HEK293 (cell line): ENCODE data around the gene TBC1D12.

Source experiments
- CTCF ChIA-PET: fragments of 350-600 bp; formaldehyde crosslinking; extraction: SDS; loops from one replicate; lab custom pipeline; 2021; ENCODE audit warnings: antibody characterized with exemption; lab: Yijun Ruan, JAX
- POLR2A ChIA-PET: fragments of 300-600 bp; formaldehyde crosslinking; extraction: SDS; loops from one replicate; lab custom pipeline; 2020; ENCODE audit warnings: antibody characterized with exemption, inconsistent platforms; lab: Yijun Ruan, JAX
- H3K27ac ChIP-seq: fragments of 200-500 bp; sonication (Bioruptor generic); 2 replicates; pipeline ENCODE4 v1.5.1; 2014; ENCODE audit warnings: low read depth, low read length, control low read depth, inconsistent platforms; ENCODE audit errors: extremely low read depth
- H3K36me3 ChIP-seq, 2 experiments: fragments of 200-500 bp in 1 of 2; sonication (Bioruptor generic) in 1 of 2; 1 replicate in 1 of 2; 2 replicates in 1 of 2; pipeline ENCODE4 v1.5.1; 2014 to 2017; ENCODE audit warnings: inconsistent platforms in 2 of 2, low read length in 2 of 2; ENCODE audit not compliant: control insufficient read depth in 2 of 2, insufficient read depth in 1 of 2
- H3K4me1 ChIP-seq: fragments of 200-500 bp; sonication (Bioruptor generic); 2 replicates; pipeline ENCODE4 v1.5.1; 2014; ENCODE audit warnings: mild to moderate bottlenecking, low read length, inconsistent platforms; ENCODE audit not compliant: control insufficient read depth, insufficient read depth
- H3K4me3 ChIP-seq: 2 replicates; pipeline ENCODE4 v1.5.1; 2011; ENCODE audit warnings: low read depth, mild to moderate bottlenecking, control low read depth, low read length, moderate library complexity
- H3K9me3 ChIP-seq: fragments of 200-500 bp; sonication (Bioruptor generic); 2 replicates; pipeline ENCODE4 v1.5.1; 2014; ENCODE audit warnings: low read depth, low read length, inconsistent platforms; ENCODE audit not compliant: control insufficient read depth, insufficient read depth
- GFI1B ChIP-seq: fragments of 450-650 bp; formaldehyde crosslinking; IDR thresholded peaks from 2 replicates; pipeline ENCODE4 v1.5.1; 2016; ENCODE audit warnings: missing biosample characterization, missing genetic modification characterization
- GLI2 ChIP-seq: fragments of 450-650 bp; formaldehyde crosslinking; IDR thresholded peaks from 2 replicates; pipeline ENCODE4; 2017; ENCODE audit warnings: missing biosample characterization, missing genetic modification characterization, low read depth, borderline replicate concordance
- SCRT2 ChIP-seq: fragments of 450-650 bp; formaldehyde crosslinking; IDR thresholded peaks from 2 replicates; pipeline ENCODE4 v1.5.1; 2016; ENCODE audit warnings: missing biosample characterization, missing genetic modification characterization
- SP3 ChIP-seq: fragments of 450-650 bp; formaldehyde crosslinking; IDR thresholded peaks from 2 replicates; pipeline ENCODE4 v1.5.1; 2016; ENCODE audit warnings: missing biosample characterization, missing genetic modification characterization
- YY2 ChIP-seq: fragments of 450-650 bp; formaldehyde crosslinking; IDR thresholded peaks from 2 replicates; pipeline ENCODE4 v1.5.1; 2016; ENCODE audit warnings: missing biosample characterization, missing genetic modification characterization
- ZBTB21 ChIP-seq: fragments of 450-650 bp; formaldehyde crosslinking; IDR thresholded peaks from 2 replicates; pipeline ENCODE4 v1.5.1; 2017; ENCODE audit warnings: missing biosample characterization, missing genetic modification characterization
- ZNF121 ChIP-seq: fragments of 450-650 bp; formaldehyde crosslinking; IDR thresholded peaks from 2 replicates; pipeline ENCODE4 v1.5.1; 2016; ENCODE audit warnings: missing biosample characterization, missing genetic modification characterization
- ZNF140 ChIP-seq: fragments of 450-650 bp; formaldehyde crosslinking; IDR thresholded peaks from 2 replicates; pipeline ENCODE4 v1.5.1; 2016; ENCODE audit warnings: missing biosample characterization, missing genetic modification characterization
- ZNF302 ChIP-seq: fragments of 450-650 bp; formaldehyde crosslinking; IDR thresholded peaks from 2 replicates; pipeline ENCODE4 v1.5.1; 2016; ENCODE audit warnings: missing biosample characterization, missing genetic modification characterization, low read depth
- ZNF354C ChIP-seq: fragments of 450-650 bp; formaldehyde crosslinking; IDR thresholded peaks from 2 replicates; pipeline ENCODE4 v1.5.1; 2016; ENCODE audit warnings: missing biosample characterization, missing genetic modification characterization, low read depth, borderline replicate concordance
- ZNF37A ChIP-seq: fragments of 450-650 bp; IDR thresholded peaks from 2 replicates; pipeline ENCODE4 v1.5.1; 2018; ENCODE audit warnings: missing biosample characterization, missing genetic modification characterization
- ZNF558 ChIP-seq: fragments of 450-650 bp; formaldehyde crosslinking; IDR thresholded peaks from 2 replicates; pipeline ENCODE4 v1.5.1; 2016; ENCODE audit warnings: missing biosample characterization, missing genetic modification characterization
- ZNF561 ChIP-seq: fragments of 450-650 bp; IDR thresholded peaks from 2 replicates; pipeline ENCODE4 v1.5.1; 2018; ENCODE audit warnings: missing biosample characterization, missing genetic modification characterization, borderline replicate concordance
- ZNF792 ChIP-seq: fragments of 450-650 bp; formaldehyde crosslinking; IDR thresholded peaks from 2 replicates; pipeline ENCODE4 v1.5.1; 2016; ENCODE audit warnings: missing biosample characterization, missing genetic modification characterization
- TF ChIP-seq, protein P1 (sequence below): fragments of 450-650 bp; IDR thresholded peaks from 2 replicates; pipeline ENCODE4 v1.5.1; 2018; ENCODE audit warnings: missing biosample characterization, mild to moderate bottlenecking, missing genetic modification characterization
- TF ChIP-seq, protein P2 (sequence below): fragments of 450-650 bp; formaldehyde crosslinking; IDR thresholded peaks from 2 replicates; pipeline ENCODE4 v1.5.1; 2016; ENCODE audit warnings: missing biosample characterization, missing genetic modification characterization
- TF ChIP-seq, protein P3 (sequence below): fragments of 450-650 bp; formaldehyde crosslinking; IDR thresholded peaks from 2 replicates; pipeline ENCODE4 v1.5.1; 2016; ENCODE audit warnings: missing biosample characterization, missing genetic modification characterization
- TF ChIP-seq, protein P4 (sequence below): fragments of 450-650 bp; formaldehyde crosslinking; IDR thresholded peaks from 2 replicates; pipeline ENCODE4 v1.5.1; 2017; ENCODE audit warnings: missing biosample characterization, missing genetic modification characterization
- TF ChIP-seq, protein P5 (sequence below): fragments of 450-650 bp; formaldehyde crosslinking; IDR thresholded peaks from 2 replicates; pipeline ENCODE4 v1.5.1; 2016; ENCODE audit warnings: missing biosample characterization, missing genetic modification characterization

The TBC1D12 gene

DNA sequence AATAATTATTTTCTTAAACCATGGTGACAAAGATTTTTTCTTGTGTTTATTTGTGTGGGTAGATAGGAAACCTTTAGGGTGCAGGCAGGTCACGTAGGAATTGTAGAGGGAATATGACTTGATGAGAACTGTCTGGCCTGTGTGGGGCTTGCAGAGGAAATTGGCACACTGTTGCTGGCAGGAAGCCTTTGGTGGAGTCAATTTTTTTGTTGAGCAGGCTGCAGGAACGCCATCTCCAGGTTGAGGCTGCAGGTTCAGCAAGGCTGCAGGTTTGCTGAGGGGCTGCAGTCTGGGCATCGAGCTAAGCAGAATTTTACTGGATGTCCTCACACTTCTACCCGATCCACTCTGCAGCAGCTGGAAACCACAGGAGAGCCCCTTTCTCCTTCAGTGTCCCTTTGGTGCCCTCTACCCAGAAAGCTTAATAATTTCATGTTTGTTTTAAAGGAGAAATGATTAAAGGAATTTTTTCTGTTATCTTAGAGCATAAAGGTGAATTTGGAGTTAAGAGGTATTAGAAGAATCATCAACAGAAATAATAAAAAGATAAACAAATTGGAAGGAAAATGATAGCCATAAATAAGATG is 37.0 kb downstream of the TBC1D12 start:
- H3K27ac ChIP-seq, result no peak overlapping the region
- no peaks in the 10 kb centered on the region; the same call in 1 of the 2 replicates for H3K4me1 ChIP-seq
- CTCF ChIA-PET, result interaction anchor here (0.6 to 1.5 kb wide), 9 partner anchors 11 to 519 kb away, joined by 3 to 6 read pairs (median 4); no protein-coding TSS in a partner anchor
- H3K36me3 ChIP-seq, result no peaks in the 10 kb centered on the region
- no peak for TF ChIP-seq SP3 (tag by site-specific recombination)
- TF ChIP-seq, protein P1, sequence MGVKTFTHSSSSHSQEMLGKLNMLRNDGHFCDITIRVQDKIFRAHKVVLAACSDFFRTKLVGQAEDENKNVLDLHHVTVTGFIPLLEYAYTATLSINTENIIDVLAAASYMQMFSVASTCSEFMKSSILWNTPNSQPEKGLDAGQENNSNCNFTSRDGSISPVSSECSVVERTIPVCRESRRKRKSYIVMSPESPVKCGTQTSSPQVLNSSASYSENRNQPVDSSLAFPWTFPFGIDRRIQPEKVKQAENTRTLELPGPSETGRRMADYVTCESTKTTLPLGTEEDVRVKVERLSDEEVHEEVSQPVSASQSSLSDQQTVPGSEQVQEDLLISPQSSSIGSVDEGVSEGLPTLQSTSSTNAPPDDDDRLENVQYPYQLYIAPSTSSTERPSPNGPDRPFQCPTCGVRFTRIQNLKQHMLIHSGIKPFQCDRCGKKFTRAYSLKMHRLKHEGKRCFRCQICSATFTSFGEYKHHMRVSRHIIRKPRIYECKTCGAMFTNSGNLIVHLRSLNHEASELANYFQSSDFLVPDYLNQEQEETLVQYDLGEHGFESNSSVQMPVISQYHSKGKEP (tag by site-specific recombination), result 0 out of 2 replicates have a peak, but pooled peaks have one; percentile 37
- TF ChIP-seq ZBTB21 (tag by site-specific recombination), result no peak
- no peak for TF ChIP-seq ZNF37A
- TF ChIP-seq, protein P2, sequence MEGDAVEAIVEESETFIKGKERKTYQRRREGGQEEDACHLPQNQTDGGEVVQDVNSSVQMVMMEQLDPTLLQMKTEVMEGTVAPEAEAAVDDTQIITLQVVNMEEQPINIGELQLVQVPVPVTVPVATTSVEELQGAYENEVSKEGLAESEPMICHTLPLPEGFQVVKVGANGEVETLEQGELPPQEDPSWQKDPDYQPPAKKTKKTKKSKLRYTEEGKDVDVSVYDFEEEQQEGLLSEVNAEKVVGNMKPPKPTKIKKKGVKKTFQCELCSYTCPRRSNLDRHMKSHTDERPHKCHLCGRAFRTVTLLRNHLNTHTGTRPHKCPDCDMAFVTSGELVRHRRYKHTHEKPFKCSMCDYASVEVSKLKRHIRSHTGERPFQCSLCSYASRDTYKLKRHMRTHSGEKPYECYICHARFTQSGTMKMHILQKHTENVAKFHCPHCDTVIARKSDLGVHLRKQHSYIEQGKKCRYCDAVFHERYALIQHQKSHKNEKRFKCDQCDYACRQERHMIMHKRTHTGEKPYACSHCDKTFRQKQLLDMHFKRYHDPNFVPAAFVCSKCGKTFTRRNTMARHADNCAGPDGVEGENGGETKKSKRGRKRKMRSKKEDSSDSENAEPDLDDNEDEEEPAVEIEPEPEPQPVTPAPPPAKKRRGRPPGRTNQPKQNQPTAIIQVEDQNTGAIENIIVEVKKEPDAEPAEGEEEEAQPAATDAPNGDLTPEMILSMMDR, result peak; percentile 28; the same call in 1 of the 2 replicates
- TF ChIP-seq ZNF792, result no peak
- no peak for TF ChIP-seq GLI2 (tag by site-specific recombination)
- no peak for TF ChIP-seq YY2
- peak; percentile 35; the same call in 1 of the 2 replicates for TF ChIP-seq SCRT2 (tag by site-specific recombination)
- TF ChIP-seq ZNF140 (tag by site-specific recombination), result no peak
- TF ChIP-seq, protein P3, sequence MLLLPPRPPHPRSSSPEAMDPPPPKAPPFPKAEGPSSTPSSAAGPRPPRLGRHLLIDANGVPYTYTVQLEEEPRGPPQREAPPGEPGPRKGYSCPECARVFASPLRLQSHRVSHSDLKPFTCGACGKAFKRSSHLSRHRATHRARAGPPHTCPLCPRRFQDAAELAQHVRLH, result no peak
- no peak for TF ChIP-seq ZNF354C (tag by site-specific recombination)
- TF ChIP-seq ZNF561 (tag by site-specific recombination), result no peak
- TF ChIP-seq, all 188 proteins: peak for 3
- POLR2A ChIA-PET, result interaction anchor here (0.9 kb wide), 1 partner anchor 37 kb away, joined by 4 read pairs; the partner anchor contains the start of gene TBC1D12
- H3K9me3 ChIP-seq, result no peaks in the 10 kb centered on the region
- no peak overlapping the region for H3K4me3 ChIP-seq

DNA sequence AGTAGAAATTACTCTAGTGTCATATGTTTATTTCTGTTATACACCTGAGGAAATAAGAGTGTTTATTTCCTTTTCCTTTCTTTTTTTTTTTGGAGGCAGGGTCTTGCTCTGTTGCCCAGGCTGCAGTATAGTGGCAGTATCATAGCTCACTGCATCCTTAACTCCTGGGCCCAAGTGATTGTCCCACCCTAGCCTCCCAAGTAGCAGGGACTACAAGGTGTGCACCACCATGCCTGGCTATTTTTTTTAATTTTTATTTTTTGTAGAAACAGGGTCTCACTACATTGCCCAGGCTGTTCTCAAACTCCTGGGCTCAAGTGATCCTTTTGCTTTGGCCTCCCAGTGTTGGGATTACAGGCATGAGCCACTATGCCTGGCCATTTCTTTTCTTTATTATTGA is 37.8 kb downstream of the TBC1D12 start:
- Histone ChIP-seq H3K36me3 (no peaks in the 10 kb centered on the region), H3K27ac (no peak overlapping the region), H3K4me3 (no peak overlapping the region), H3K4me1 (no peaks in the 10 kb centered on the region), H3K9me3 (no peaks in the 10 kb centered on the region)
- TF ChIP-seq ZNF558 (tag by site-specific recombination) (no peak), ZNF121 (tag by site-specific recombination) (peak; percentile 87; the same call in 1 of the 2 replicates)
- POLR2A ChIA-PET, result interaction anchor here (0.9 kb wide), 1 partner anchor 38 kb away, joined by 4 read pairs; the partner anchor contains the start of gene TBC1D12
- CTCF ChIA-PET, result interaction anchor here (0.6 to 1.2 kb wide), 7 partner anchors 10 to 215 kb away, joined by 3 to 5 read pairs (median 4); no protein-coding TSS in a partner anchor

DNA sequence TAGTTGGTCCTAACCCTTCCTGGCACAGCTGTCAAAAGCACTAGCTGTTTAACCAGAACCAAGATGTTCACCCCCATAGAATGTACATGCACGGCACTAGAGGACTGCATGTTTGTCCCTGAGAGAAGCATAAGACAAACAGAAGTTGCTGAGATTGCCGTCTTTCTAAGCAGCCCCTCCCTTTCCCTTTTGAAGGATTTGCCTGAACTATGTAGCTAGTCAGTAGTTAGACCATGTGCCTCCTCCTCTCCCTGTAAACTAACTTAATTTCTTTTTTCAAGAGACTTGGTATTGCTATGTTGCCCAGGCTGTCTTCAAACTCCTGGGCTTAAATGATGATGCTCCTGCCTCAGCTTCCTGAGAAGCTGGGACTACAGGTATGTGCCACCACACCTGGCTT is 40.7 kb downstream of the TBC1D12 start:
- no peak overlapping the region for H3K4me3 ChIP-seq
- no peak overlapping the region for H3K27ac ChIP-seq
- H3K4me1 ChIP-seq, result no peaks in the 10 kb centered on the region
- H3K36me3 ChIP-seq, result no peaks in the 10 kb centered on the region
- TF ChIP-seq, protein P4, sequence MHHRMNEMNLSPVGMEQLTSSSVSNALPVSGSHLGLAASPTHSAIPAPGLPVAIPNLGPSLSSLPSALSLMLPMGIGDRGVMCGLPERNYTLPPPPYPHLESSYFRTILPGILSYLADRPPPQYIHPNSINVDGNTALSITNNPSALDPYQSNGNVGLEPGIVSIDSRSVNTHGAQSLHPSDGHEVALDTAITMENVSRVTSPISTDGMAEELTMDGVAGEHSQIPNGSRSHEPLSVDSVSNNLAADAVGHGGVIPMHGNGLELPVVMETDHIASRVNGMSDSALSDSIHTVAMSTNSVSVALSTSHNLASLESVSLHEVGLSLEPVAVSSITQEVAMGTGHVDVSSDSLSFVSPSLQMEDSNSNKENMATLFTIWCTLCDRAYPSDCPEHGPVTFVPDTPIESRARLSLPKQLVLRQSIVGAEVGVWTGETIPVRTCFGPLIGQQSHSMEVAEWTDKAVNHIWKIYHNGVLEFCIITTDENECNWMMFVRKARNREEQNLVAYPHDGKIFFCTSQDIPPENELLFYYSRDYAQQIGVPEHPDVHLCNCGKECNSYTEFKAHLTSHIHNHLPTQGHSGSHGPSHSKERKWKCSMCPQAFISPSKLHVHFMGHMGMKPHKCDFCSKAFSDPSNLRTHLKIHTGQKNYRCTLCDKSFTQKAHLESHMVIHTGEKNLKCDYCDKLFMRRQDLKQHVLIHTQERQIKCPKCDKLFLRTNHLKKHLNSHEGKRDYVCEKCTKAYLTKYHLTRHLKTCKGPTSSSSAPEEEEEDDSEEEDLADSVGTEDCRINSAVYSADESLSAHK (tag by site-specific recombination), result no peak
- 0 out of 2 replicates have a peak, but pooled peaks have one; percentile 5 for TF ChIP-seq GFI1B (tag by site-specific recombination)
- TF ChIP-seq, protein P5, sequence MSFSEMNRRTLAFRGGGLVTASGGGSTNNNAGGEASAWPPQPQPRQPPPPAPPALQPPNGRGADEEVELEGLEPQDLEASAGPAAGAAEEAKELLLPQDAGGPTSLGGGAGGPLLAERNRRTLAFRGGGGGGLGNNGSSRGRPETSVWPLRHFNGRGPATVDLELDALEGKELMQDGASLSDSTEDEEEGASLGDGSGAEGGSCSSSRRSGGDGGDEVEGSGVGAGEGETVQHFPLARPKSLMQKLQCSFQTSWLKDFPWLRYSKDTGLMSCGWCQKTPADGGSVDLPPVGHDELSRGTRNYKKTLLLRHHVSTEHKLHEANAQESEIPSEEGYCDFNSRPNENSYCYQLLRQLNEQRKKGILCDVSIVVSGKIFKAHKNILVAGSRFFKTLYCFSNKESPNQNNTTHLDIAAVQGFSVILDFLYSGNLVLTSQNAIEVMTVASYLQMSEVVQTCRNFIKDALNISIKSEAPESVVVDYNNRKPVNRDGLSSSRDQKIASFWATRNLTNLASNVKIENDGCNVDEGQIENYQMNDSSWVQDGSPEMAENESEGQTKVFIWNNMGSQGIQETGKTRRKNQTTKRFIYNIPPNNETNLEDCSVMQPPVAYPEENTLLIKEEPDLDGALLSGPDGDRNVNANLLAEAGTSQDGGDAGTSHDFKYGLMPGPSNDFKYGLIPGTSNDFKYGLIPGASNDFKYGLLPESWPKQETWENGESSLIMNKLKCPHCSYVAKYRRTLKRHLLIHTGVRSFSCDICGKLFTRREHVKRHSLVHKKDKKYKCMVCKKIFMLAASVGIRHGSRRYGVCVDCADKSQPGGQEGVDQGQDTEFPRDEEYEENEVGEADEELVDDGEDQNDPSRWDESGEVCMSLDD (tag by site-specific recombination), result no peak
- no peak for TF ChIP-seq SCRT2 (tag by site-specific recombination)
- no peak for TF ChIP-seq ZNF302 (tag by site-specific recombination)
- POLR2A ChIA-PET, result no interaction called here
- no peaks in the 10 kb centered on the region for H3K9me3 ChIP-seq
- CTCF ChIA-PET, result interaction anchor here (0.6 to 4.0 kb wide), 9 partner anchors 9 to 164 kb away, joined by 3 to 31 read pairs (median 8); partner anchors contain the start of gene NOC3L
